HG03095 (cell line): ENCODE data around the gene IL20RA.

Experiments
- ATAC-seq: cut with Tn5 transposase; IDR thresholded peaks from one replicate; pipeline ENCODE4 v1.9.1; 2021; ENCODE audit warnings: moderate library complexity; ENCODE audit not compliant: unreplicated experiment

The IL20RA gene

GRCh38 chr6:137011406-137011805, 33.4 kb downstream of the IL20RA start:
- no peak for ATAC-seq

- no peak for ATAC-seq
Measured at GRCh38 chr6:137010128-137010718, 34.5 kb downstream of the IL20RA start.

DNA sequence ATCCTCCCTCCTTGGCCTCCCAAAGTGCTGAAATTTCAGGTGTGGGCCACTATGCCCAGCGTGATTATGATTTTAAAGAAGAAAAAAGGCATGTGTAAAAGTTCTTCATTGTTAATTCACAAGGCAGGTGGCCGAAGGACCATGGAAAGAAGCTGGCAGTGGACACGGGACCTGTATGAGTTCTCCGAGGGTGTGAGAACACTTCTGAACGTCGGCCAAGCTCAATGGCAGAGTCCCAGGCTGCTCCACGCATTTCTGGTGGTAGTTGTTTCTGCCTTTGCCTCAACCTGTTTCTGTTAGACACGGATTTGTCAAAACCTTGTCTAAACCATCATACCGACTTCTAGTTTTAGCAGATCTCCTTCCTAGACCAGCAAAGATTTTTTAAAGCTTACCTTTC, 36.6 kb downstream of the IL20RA start:
- ATAC-seq = no peak

DNA sequence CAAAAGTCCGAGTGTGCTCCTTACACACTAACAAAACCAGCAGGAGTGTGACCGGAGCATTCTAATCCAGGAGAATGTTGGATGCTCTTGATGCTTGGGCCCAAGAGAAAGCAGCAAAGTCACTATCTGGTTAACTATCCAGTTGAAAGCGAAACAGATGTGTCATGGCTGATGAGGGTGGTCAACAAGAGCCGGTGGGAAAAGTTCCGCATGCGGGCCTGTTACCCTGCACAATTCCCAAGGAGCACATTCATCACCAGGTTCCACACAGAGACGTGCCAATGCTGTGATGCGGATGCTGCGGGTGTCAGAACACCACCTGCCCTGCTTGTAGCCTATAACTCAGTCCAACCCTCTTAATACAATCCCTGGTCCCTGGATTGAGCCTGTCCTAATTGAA, 38.7 kb downstream of the IL20RA start:
- ATAC-seq = no peak

DNA sequence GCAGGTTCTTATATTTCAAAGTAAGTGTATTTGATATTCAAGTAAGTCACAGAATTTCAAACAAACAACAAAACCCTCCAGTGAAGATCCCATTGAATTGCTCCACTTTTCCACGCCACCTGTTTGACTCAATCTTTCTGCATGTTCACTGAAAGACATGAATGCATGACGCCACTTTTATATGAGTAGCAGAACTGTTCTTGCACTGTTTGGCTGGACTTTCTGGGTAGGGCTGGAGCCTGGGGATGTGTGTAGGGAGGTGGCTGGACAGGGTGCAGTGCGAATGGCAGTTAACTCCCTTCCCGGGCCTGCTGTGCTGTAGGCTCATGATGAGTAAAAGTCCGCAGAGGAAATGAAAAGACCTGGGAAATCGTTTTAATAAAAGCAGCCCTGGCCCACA, 39.7 kb downstream of the IL20RA start:
- no peak for ATAC-seq

GRCh38 chr6:137002505-137002904, 42.3 kb downstream of the IL20RA start:
- no peak for ATAC-seq

DNA sequence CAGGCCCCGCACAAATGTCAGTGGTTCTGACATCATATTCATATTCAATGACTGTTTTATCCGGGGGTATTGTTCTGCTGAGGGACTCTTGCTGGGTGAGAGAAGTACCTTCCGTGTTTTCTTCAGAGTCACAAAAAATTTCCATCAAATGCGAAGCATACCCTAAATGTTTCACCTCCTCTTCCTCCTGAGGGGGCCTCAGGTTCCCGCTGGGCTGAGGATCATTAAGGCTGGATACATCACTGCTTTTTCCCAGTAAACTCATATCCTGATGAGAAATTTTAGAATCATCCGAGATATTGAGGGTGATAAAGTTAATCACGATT, 42.8 kb downstream of the IL20RA start:
- no peak for ATAC-seq

DNA sequence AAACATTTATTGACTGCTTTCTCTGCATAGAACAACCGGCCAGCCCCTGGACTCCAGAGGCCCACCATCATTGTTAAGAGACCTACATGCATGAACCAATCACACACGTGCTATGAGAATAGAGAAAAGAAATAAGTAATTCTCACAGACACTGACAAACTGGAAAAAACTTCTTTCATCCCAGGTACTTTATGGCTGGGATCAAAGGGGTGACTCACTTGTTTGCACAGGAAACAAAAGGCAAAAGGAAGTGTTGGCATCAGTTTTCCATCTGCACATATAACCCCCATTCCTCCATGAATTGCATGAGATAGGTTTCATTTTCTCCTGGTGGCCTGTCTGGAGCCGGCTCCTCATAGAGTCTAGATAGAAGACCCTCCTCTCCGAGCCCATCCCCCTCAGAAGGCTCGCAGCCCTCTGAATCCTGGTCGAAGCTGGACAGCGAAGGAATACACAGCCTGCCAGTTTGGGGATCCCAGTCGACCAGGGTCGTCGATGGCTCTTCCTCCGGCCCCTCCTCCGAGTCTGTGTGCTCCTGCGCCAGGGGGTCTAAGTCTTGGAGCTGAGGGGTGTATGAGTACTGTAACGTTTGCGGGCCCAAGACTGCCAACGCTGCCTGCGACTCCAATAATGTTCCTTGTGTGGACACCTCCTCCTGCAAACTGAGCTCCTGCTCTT, 43.3 kb downstream of the IL20RA start:
- ATAC-seq = no peak

DNA sequence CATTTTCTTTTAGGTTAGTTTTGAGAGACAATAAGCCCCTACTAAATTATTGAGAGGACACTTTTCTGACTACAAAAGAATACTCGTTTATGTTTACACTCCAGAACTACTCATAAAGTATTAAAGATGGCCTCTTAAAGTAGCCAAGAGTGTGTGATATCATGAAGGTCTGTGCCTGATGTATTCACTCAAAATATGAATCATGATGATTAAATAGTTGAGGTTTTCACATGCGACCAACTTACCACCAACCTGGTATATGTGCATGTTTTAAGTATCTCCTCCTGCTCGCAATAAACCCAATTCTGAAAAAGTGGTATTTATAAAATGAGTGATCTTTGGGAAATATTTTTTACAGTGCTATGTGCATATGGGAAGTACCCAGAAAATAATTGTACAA, 43.9 kb downstream of the IL20RA start:
- no peak for ATAC-seq

DNA sequence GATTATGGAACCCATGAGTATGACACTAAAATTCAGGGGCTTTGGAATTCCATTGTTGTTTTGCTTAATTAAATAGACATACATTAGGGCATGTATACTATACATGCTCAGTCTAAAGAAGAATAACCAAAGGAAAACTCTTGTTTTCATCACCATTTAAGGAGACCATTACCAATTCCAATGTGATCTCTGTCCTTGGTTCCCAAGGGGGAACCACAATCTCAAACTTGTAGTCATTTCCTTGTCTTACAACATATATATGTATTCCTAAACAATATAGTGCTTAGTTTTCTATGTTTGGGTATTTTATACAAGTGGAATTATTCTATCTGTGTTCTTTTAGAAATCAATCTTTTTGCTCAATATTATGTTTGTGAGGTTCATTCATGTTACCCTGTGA, 49.2 kb downstream of the IL20RA start:
- no peak for ATAC-seq

DNA sequence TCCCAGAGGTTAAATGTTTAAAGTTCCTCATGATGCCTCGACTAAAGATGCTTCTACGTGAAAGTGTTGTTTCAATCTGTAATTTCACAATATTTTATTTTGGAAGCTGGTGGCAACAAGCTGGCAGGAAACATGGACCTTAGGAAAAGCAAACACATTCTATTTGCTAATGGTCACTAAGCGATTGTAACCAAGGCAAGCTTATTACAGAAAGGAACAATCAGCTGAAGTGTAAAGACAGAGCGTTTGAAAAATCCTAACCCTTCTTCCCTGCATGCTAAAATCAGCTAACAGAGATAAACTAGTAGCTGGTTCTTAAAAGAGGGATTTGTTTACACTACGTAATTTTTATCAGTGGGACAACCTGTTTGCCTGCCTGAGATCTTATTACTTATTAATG, 50.0 kb downstream of the IL20RA start:
- ATAC-seq = no peak

DNA sequence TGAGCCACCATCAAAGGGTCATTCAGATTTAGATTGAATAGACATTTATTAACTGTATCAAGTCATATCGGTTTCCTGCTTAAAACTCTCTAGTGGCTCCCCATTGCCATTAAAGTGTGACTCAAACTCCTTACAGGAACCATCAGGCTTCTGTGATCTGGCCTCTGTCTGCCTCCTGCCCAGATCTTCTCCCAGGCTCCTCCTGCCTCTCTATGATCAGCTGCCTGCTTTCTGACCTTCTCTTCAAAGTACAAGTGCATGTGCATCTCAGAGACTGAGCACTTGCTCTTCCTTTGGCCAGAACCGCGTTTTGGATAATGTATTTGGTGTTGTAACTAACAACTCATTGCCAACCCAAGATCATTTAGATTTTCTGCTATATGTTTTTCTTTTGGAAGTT, 52.7 kb downstream of the IL20RA start:
- no peak for ATAC-seq

- ATAC-seq = no peak
Measured at GRCh38 chr6:136991646-136992045, 53.1 kb downstream of the IL20RA start.

GRCh38 chr6:136990754-136991153, 54.0 kb downstream of the IL20RA start:
- ATAC-seq = no peak

DNA sequence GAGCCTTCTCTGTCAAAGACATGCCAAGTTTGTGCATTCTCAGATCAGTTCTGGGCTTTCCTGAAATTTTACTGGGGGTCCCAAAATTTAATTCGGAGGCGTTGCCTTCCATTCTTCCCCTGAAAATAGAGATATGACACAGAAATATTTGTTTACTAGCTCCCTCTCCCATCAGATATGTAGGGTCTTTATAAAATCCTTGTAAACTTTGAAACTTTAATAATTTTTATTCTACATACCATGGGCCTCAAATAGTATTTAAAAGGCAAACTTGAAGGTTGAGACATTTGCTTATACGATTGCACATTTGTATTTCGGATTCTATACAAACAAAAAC, 54.6 kb downstream of the IL20RA start:
- no peak for ATAC-seq

DNA sequence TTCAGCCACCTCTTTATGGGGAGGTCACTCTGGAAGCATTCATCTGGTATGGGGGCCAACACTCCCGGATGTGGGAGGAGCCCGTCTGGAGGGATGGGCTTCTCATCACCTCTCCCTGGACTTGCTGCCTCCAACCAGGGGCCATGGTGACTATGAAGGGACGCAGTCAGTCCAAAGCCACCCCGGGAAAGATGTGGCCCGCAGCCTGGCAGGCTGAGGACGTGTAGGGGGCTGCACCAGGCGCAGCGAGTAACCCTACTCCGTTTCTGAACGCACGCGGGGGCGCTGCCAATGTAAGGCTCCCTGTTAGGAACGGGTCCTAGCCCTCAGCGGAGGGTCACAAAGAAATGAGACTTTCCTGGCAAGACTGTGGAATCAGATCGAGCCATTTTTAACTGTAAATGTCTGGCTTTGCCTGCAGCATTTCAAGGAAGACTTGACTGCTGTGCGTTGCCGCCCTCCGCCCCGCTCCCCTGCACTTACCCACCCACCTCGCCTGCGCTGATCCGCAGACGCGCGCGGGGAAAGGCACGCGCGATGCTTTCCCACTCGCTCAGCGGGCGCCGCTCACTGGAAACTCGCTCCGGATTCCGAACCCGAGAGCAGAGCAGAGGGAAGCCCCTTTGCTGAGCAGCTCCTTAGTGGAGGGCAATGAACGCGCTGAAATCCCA, 55.1 kb downstream of the IL20RA start:
- no peak for ATAC-seq

DNA sequence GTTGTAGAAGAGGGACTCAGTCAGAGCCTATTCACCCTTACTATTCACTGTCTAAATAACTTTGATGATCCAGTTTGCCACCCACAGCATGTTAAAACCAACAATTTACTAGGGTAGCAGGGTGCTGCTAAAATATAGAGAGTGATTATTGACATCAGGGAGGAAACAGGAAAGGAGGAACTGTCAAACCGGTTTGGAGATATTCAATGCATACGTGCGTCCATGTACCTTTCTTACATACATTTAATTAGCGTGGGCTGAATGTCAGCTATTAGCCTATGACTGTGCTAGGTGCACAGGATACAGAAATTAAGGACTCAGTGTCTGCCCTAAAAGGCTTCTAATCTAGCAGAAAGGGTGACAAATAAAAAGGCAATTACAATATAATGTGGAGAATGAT, 57.2 kb downstream of the IL20RA start:
- ATAC-seq = no peak

- ATAC-seq = no peak
Measured at GRCh38 chr6:136985502-136985901, 59.3 kb downstream of the IL20RA start.

GRCh38 chr6:136984578-136984977, 60.2 kb downstream of the IL20RA start:
- no peak for ATAC-seq

- ATAC-seq = no peak
Measured at GRCh38 chr6:136983687-136984086, 61.1 kb downstream of the IL20RA start.

DNA sequence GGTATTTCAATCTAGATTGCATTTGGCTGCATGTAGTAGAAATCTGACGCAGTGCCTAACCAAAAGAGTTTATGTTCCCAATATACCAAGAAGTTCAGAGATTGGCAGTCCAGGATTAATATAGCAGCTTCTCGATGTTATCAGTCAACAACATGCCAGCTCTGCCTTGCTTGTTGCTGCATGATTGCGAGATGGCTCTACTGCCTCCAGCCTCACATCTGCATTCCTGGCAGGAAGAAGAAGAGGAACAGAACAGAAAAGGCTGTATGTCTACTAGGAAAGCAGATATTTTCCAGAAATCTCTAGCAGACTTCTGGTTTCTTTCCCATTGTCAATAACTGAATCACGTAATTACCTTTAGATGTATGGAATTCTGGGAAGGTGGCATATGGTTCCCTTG, 61.8 kb downstream of the IL20RA start:
- no peak for ATAC-seq

- ATAC-seq = no peak
Measured at GRCh38 chr6:136980070-136980469, 64.7 kb downstream of the IL20RA start.

- ATAC-seq = no peak
Measured at GRCh38 chr6:136979206-136979605, 65.6 kb downstream of the IL20RA start.
